ENCODE measurements around the gene PHLPP2. TPM values are rescaled to one million over a fixed set of nuclear protein-coding genes. Genes with fewer than 3 reads are reported as not detected.
"Not testable (repeated sequence)": the region's sequence is repeated elsewhere in the genome, so short reads cannot be mapped to it uniquely, and the experiment has no call there.

Gene PHLPP2
- total and polyA plus RNA-seq, 4 donors: 2.9 to 13.1 (median 7.5) TPM

DNA sequence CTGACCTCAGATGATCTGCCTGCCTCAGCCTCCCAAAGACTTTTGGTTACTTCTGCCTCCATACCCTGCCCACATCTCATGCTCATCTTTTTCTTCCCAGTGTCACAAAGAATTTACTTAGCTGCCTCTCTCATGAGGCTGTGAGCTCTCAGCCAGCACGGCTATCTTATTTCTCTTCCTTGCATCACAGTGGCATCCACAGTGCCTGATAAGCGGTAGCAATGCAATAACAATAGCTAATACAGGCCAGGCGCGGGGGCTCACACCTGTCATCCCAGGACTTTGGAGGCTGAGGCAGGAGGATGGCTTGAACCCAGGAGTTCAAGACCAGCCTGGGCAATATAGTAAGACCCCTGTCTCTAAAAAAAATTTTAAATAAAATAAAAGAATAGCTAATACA lies 114.1 kb downstream of the PHLPP2 start:
- Histone ChIP-seq H3K4me3 (ENCODE audit: low read length in 2 of 2) (no peak overlapping the region), H3K36me3 (ENCODE audit: control insufficient read depth in 1 of 2, insufficient read depth in 2 of 2, low read length in 1 of 2) (no peaks in the 10 kb centered on the region), H3K9me3 (ENCODE audit: control insufficient read depth, low read length) (no peaks in the 10 kb centered on the region), H3K4me1 (ENCODE audit: control insufficient read depth in 1 of 2, insufficient read depth in 2 of 2, low read length in 2 of 2) (no peaks in the 10 kb centered on the region), H3K27ac (ENCODE audit: low read depth in 1 of 2, low read length in 2 of 2) (no peak overlapping the region), H3K27me3 (ENCODE audit: control insufficient read depth in 1 of 2, insufficient read depth in 2 of 2, low read length in 1 of 2) (no peaks in the 10 kb centered on the region)
- DNase-seq: no peak
- 76 to 77% methylated on average over 4 of the region's 4 CpGs for WGBS, 2 donors
- intact Hi-C loops (cut with DNase I): no loop called here
- no peak for ATAC-seq (ENCODE audit: low FRiP score)

DNA sequence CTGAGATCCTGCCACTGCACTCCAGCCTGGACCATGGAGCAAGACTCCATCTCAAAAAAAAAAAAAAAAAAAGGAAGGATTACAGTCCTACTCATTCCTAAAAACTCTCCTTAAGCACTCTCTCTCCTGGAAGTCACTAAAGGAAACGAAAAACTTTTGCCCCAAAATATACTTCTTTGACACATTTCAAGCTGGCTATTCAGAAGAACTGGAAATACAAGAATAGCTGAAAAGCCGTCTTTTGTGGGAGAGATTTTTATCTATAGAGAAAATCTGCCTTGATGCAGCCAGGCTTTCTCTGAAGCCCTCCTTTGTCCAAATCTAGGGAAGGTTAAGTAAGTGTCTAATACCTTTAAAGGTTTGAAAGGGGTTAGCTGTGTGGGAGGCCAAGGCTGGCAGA lies 115.4 kb downstream of the PHLPP2 start:
- ATAC-seq (ENCODE audit: low FRiP score) (no peak), DNase-seq (no peak)
- H3K27me3 ChIP-seq (ENCODE audit: control insufficient read depth in 1 of 2, insufficient read depth in 2 of 2, low read length in 1 of 2): no peaks in the 10 kb centered on the region
- H3K9me3 ChIP-seq (ENCODE audit: control insufficient read depth, low read length): no peaks in the 10 kb centered on the region
- H3K27ac ChIP-seq (ENCODE audit: low read depth in 1 of 2, low read length in 2 of 2): no peak overlapping the region
- H3K36me3 ChIP-seq (ENCODE audit: control insufficient read depth in 1 of 2, insufficient read depth in 2 of 2, low read length in 1 of 2): no peaks in the 10 kb centered on the region
- H3K4me1 ChIP-seq (ENCODE audit: control insufficient read depth in 1 of 2, insufficient read depth in 2 of 2, low read length in 2 of 2): no peaks in the 10 kb centered on the region
- intact Hi-C loops (cut with DNase I): no loop called here
- 38% methylated on average over 2 of the region's 2 CpGs for WGBS, 2 donors
- no peak overlapping the region for H3K4me3 ChIP-seq (ENCODE audit: low read length in 2 of 2)

DNA sequence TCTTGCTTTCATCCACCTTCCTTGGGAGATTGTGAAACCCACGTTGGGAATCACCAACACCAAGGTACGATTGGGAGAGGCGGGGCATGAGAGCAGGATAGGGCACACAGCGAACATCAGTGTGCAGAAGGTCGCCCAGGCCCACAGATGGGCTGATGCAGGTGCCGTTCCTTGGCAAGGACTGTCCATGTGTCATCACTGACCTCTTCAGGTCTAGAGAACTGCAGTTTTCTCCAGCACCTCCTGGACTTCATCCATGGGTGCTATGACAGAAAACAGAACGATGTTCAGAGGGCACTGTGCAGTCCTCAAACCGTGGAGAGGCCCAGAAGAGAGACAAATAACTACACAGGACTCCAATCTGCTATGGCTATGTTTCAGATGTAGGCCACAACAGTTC lies 123.7 kb downstream of the PHLPP2 start:
- intact Hi-C loops (cut with DNase I): no loop called here
- no peak for ATAC-seq (ENCODE audit: low FRiP score)

DNA sequence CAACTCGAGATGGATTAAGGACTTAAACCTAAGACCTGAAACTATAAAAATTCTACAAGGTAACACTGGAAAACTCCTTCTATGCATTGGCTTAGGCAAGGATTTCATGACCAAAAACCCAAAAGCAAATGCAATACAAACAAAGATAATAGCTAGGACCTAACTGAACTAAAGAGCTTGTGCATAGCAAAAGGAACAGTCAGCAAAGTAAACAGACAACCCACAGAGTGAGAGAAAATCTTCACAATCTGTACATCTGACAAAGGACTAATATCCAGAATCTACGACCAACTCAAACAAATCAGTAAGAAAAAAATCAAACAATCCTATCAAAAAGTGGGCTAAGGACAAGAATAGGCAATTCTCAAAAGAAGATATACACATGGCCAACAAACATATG lies 126.1 kb downstream of the PHLPP2 start:
- intact Hi-C loops (cut with DNase I); H3K27ac ChIP-seq (ENCODE audit: low read depth in 1 of 2, low read length in 2 of 2); H3K9me3 ChIP-seq (ENCODE audit: control insufficient read depth, low read length); H3K4me3 ChIP-seq (ENCODE audit: low read length in 2 of 2); DNase-seq; H3K27me3 ChIP-seq (ENCODE audit: control insufficient read depth in 1 of 2, insufficient read depth in 2 of 2, low read length in 1 of 2); H3K4me1 ChIP-seq (ENCODE audit: control insufficient read depth in 1 of 2, insufficient read depth in 2 of 2, low read length in 2 of 2); ATAC-seq (ENCODE audit: low FRiP score); H3K36me3 ChIP-seq (ENCODE audit: control insufficient read depth in 1 of 2, insufficient read depth in 2 of 2, low read length in 1 of 2): not testable (repeated sequence)
- WGBS, 2 donors: 58 to 67% methylated on average over 2 of the region's 2 CpGs

More for the DNA sequence above, 123.7 kb downstream of the PHLPP2 start:
- Histone ChIP-seq H3K27me3 (ENCODE audit: control insufficient read depth in 1 of 2, insufficient read depth in 2 of 2, low read length in 1 of 2) (no peaks in the 10 kb centered on the region), H3K9me3 (ENCODE audit: control insufficient read depth, low read length) (peaks cover 2% of the 10 kb centered on the region), H3K4me3 (ENCODE audit: low read length in 2 of 2) (no peak overlapping the region), H3K27ac (ENCODE audit: low read depth in 1 of 2, low read length in 2 of 2) (no peak overlapping the region), H3K36me3 (ENCODE audit: control insufficient read depth in 1 of 2, insufficient read depth in 2 of 2, low read length in 1 of 2) (no peaks in the 10 kb centered on the region), H3K4me1 (ENCODE audit: control insufficient read depth in 1 of 2, insufficient read depth in 2 of 2, low read length in 2 of 2) (no peaks in the 10 kb centered on the region)
- no peak for DNase-seq
- 79 to 80% methylated on average over 8 of the region's 8 CpGs for WGBS, 2 donors

DNA sequence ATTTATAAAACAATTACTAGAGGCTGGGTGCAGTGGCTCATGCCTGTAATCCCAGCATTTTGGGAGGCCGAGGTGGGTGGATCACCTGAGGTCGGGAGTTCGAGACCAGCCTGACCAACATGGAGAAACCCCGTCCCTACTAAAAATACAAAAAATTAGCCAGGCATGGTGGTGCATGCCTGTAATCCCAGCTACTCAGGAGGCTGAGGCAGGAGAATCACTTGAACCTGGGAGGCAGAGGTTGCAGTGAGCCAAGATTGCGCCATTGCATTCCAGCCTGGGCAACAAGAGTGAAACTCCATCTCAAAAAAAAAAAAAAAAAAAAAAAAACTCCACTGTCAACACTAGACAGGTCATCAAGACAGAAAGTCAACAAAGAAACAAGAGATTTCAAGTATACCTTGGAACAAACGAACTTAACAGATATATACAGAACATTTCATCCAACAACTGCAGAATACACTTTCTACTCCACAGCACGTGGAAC lies 129.1 kb downstream of the PHLPP2 start:
- H3K36me3 ChIP-seq (ENCODE audit: control insufficient read depth in 1 of 2, insufficient read depth in 2 of 2, low read length in 1 of 2); intact Hi-C loops (cut with DNase I); H3K27ac ChIP-seq (ENCODE audit: low read depth in 1 of 2, low read length in 2 of 2); H3K27me3 ChIP-seq (ENCODE audit: control insufficient read depth in 1 of 2, insufficient read depth in 2 of 2, low read length in 1 of 2); H3K4me3 ChIP-seq (ENCODE audit: low read length in 2 of 2); DNase-seq; H3K9me3 ChIP-seq (ENCODE audit: control insufficient read depth, low read length); ATAC-seq (ENCODE audit: low FRiP score); H3K4me1 ChIP-seq (ENCODE audit: control insufficient read depth in 1 of 2, insufficient read depth in 2 of 2, low read length in 2 of 2): not testable (repeated sequence)
- 82 to 93% methylated on average over 6 to 7 of the region's 7 CpGs for WGBS, 2 donors

Other genes starting within 250 kb of the PHLPP2 start
- gene ZNF19, start 235.4 kb downstream of the PHLPP2 start, total RNA-seq: 1 to 10 TPM; 3.3 to 9.2 TPM
- gene ZNF19, start 235.4 kb downstream of the PHLPP2 start, polyA plus RNA-seq: 1 to 10 TPM; 2.7 to 2.9 TPM
- not detected for gene CHST4, start 198.3 kb downstream of the PHLPP2 start, total RNA-seq
- gene CHST4, start 198.3 kb downstream of the PHLPP2 start, polyA plus RNA-seq: under 1 TPM in 1 of 2 donors, not detected in 1; 0.88 TPM
- not detected for gene TAT, start 147.6 kb downstream of the PHLPP2 start, total RNA-seq
- not detected for gene TAT, start 147.6 kb downstream of the PHLPP2 start, polyA plus RNA-seq
- not detected for gene MARVELD3, start 98.5 kb downstream of the PHLPP2 start, total RNA-seq
- gene MARVELD3, start 98.5 kb downstream of the PHLPP2 start, polyA plus RNA-seq: 1 to 10 TPM in 1 of 2 donors, not detected in 1; 5.0 TPM
- gene AP1G1, start 84.1 kb upstream of the PHLPP2 start, total RNA-seq: 10 to 100 TPM; 72.3 to 87.7 TPM
- 10 to 100 TPM; 12.4 to 24.1 TPM for gene AP1G1, start 84.1 kb upstream of the PHLPP2 start, polyA plus RNA-seq
- 10 to 100 TPM; 30.4 to 31.2 TPM for gene ATXN1L, start 121.3 kb upstream of the PHLPP2 start, total RNA-seq
- 10 to 100 TPM in 1 of 2 donors, 1 to 10 TPM in 1; 7.9 to 10.8 TPM for gene ATXN1L, start 121.3 kb upstream of the PHLPP2 start, polyA plus RNA-seq
- 1 to 10 TPM; 7.9 to 9.9 TPM for gene ZNF821, start 159.5 kb upstream of the PHLPP2 start, total RNA-seq
- gene ZNF821, start 159.5 kb upstream of the PHLPP2 start, polyA plus RNA-seq: 1 to 10 TPM; 5.4 to 9.2 TPM
- gene IST1, start 170.8 kb upstream of the PHLPP2 start, total RNA-seq: 100 to 1,000 TPM; 152 to 202 TPM
- gene IST1, start 170.8 kb upstream of the PHLPP2 start, polyA plus RNA-seq: 100 to 1,000 TPM in 1 of 2 donors, 10 to 100 TPM in 1; 52.5 to 150 TPM